Upper lobe of left lung (tissue), 4 donors: ENCODE data around the gene TXNRD1.

ENCODE experiments used
- EP300 ChIP-seq, 4 donors: sonication (generic); formaldehyde crosslinking; IDR thresholded peaks; one replicate each; pipeline ENCODE4 v1.5.1; 2017; ENCODE audit warnings: antibody characterized with exemption in 4 of 4, control low read depth in 2 of 4
- POLR2A ChIP-seq, 4 donors: fragments of 450-650 bp; IDR thresholded peaks; one replicate each; pipeline ENCODE4 v1.5.1; 2016 to 2017; ENCODE audit warnings: antibody characterized with exemption in 4 of 4, mild to moderate bottlenecking in 2 of 4
- POLR2AphosphoS5 ChIP-seq, 2 donors: sonication (generic); formaldehyde crosslinking; IDR thresholded peaks; one replicate each; pipeline ENCODE4 v1.5.1; 2017; ENCODE audit warnings: antibody characterized with exemption in 2 of 2
- TF ChIP-seq, protein P1 (sequence below), 6 experiments: fragments of 450-650 bp in 4 of 6; fragments of 200-600 bp in 2 of 6; sonication (generic) in 2 of 6; IDR thresholded peaks; one replicate each; pipeline ENCODE4 v1.5.1; 2016 to 2019; ENCODE audit warnings: antibody characterized with exemption in 6 of 6

DNA sequence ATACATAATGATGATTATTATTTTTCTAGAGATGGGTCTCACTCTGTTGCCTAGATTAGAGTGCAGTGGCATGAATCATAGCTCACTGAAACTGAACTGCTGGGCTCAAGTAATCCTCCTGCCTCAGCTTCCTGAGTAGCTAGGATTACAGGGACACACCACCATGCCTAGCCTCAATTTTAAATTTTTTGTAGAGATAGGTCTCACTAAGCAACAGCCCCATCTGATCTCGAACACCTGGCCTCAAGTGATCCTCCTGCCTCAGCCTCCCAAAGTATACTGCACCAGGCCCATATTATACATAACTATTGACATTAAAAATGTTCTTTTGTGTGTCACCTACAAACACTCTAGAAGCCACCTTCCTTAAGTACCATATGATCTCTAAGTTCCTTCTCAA lies 3.4 kb downstream of the TXNRD1 start:
- TF ChIP-seq, protein P1, sequence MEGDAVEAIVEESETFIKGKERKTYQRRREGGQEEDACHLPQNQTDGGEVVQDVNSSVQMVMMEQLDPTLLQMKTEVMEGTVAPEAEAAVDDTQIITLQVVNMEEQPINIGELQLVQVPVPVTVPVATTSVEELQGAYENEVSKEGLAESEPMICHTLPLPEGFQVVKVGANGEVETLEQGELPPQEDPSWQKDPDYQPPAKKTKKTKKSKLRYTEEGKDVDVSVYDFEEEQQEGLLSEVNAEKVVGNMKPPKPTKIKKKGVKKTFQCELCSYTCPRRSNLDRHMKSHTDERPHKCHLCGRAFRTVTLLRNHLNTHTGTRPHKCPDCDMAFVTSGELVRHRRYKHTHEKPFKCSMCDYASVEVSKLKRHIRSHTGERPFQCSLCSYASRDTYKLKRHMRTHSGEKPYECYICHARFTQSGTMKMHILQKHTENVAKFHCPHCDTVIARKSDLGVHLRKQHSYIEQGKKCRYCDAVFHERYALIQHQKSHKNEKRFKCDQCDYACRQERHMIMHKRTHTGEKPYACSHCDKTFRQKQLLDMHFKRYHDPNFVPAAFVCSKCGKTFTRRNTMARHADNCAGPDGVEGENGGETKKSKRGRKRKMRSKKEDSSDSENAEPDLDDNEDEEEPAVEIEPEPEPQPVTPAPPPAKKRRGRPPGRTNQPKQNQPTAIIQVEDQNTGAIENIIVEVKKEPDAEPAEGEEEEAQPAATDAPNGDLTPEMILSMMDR (IDR thresholded peaks at IDR 0.05): no peak
- TF ChIP-seq POLR2A (IDR thresholded peaks at IDR 0.05): no peak
- TF ChIP-seq EP300 (IDR thresholded peaks at IDR 0.05): no peak
- TF ChIP-seq POLR2AphosphoS5 (IDR thresholded peaks at IDR 0.05): no peak
